Endothelial cell of umbilical vein (primary cell): Measurements from ENCODE around the gene GPR158.

ENCODE experiments used
- EZH2 ChIP-seq: IDR thresholded peaks from 2 replicates; pipeline ENCODE4 v1.6.1; 2012; ENCODE audit warnings: borderline replicate concordance, low read depth, mild to moderate bottlenecking, moderate library complexity, low read length, inconsistent platforms; ENCODE audit not compliant: severe bottlenecking
- FOS ChIP-seq: IDR thresholded peaks from 2 replicates; pipeline ENCODE4 v1.6.1; 2011; ENCODE audit warnings: mild to moderate bottlenecking, low read length, moderate library complexity, borderline replicate concordance; ENCODE audit not compliant: insufficient read depth
- JUN ChIP-seq: IDR thresholded peaks from 2 replicates; pipeline ENCODE4 v1.6.1; 2011; ENCODE audit warnings: borderline replicate concordance, low read depth; ENCODE audit not compliant: insufficient read length, insufficient read depth
- MYC ChIP-seq: IDR thresholded peaks from one replicate; pipeline ENCODE4 v1.6.1; 2011; ENCODE audit warnings: mild to moderate bottlenecking, low read depth, low read length
- POLR2A ChIP-seq: IDR thresholded peaks from 2 replicates; pipeline ENCODE4 v1.6.1; 2012; ENCODE audit warnings: low read depth, mild to moderate bottlenecking, control low read depth, low read length
- POLR2AphosphoS5 ChIP-seq: IDR thresholded peaks from 2 replicates; pipeline ENCODE4 v1.6.1; 2012; ENCODE audit warnings: low read depth, mild to moderate bottlenecking, control low read depth, low read length, moderate library complexity; ENCODE audit not compliant: insufficient read depth
- TF ChIP-seq, protein P1 (sequence below), 2 donors: IDR thresholded peaks; 1 replicate in 1 of 2; 2 replicates in 1 of 2; pipeline ENCODE4 v1.5.1; 2011; ENCODE audit warnings: low read length in 2 of 2, mild to moderate bottlenecking in 2 of 2, moderate library complexity in 2 of 2, control low read depth in 1 of 2, inconsistent platforms in 1 of 2, low read depth in 1 of 2; ENCODE audit not compliant: insufficient read depth in 1 of 2; ENCODE audit errors: extremely low read depth in 1 of 2

- TF ChIP-seq, protein P1, sequence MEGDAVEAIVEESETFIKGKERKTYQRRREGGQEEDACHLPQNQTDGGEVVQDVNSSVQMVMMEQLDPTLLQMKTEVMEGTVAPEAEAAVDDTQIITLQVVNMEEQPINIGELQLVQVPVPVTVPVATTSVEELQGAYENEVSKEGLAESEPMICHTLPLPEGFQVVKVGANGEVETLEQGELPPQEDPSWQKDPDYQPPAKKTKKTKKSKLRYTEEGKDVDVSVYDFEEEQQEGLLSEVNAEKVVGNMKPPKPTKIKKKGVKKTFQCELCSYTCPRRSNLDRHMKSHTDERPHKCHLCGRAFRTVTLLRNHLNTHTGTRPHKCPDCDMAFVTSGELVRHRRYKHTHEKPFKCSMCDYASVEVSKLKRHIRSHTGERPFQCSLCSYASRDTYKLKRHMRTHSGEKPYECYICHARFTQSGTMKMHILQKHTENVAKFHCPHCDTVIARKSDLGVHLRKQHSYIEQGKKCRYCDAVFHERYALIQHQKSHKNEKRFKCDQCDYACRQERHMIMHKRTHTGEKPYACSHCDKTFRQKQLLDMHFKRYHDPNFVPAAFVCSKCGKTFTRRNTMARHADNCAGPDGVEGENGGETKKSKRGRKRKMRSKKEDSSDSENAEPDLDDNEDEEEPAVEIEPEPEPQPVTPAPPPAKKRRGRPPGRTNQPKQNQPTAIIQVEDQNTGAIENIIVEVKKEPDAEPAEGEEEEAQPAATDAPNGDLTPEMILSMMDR (IDR thresholded peaks at IDR 0.05; ENCODE audit: extremely low read depth in 1 of 2, insufficient read depth in 1 of 2, low read depth in 1 of 2, low read length in 2 of 2) = no peak
- TF ChIP-seq EZH2 (no peak), POLR2A (no peak), POLR2AphosphoS5 (no peak), MYC (no peak), FOS (no peak), JUN (no peak)
Measured at GRCh38 chr10:25642721-25643120, 467.9 kb downstream of the GPR158 start.
